UCSD-AML1 (cell line): ENCODE measurements around the gene STK35.
"Not testable (repeated sequence)": the region's sequence is repeated elsewhere in the genome, so short reads cannot be mapped to it uniquely, and the experiment has no call there.

Experiments
- DNase-seq: peaks from one replicate; lab custom pipeline; 2025; ENCODE audit not compliant: unreplicated experiment; lab: John Stamatoyannopoulos, UW

STK35 gene

GRCh38 chr20:2156666-2157624 lies 55.3 kb downstream of the STK35 start:
- DNase-seq: no peak

GRCh38 chr20:2162125-2162822 lies 60.6 kb downstream of the STK35 start:
- DNase-seq: no peak

GRCh38 chr20:2162823-2163166 lies 61.2 kb downstream of the STK35 start:
- no peak for DNase-seq

GRCh38 chr20:2163312-2163711 lies 61.7 kb downstream of the STK35 start:
- DNase-seq: no peak

GRCh38 chr20:2163757-2164156 lies 62.1 kb downstream of the STK35 start:
- no peak for DNase-seq

GRCh38 chr20:2164421-2164820 lies 62.8 kb downstream of the STK35 start:
- no peak for DNase-seq

- no peak for DNase-seq
Observed at GRCh38 chr20:2164966-2165365, 63.3 kb downstream of the STK35 start.

- DNase-seq: no peak
Observed at GRCh38 chr20:2165871-2166270, 64.2 kb downstream of the STK35 start.

GRCh38 chr20:2167112-2167511 lies 65.5 kb downstream of the STK35 start:
- no peak for DNase-seq

GRCh38 chr20:2168946-2169345 lies 67.3 kb downstream of the STK35 start:
- no peak for DNase-seq

- no peak for DNase-seq
Observed at GRCh38 chr20:2169456-2170088, 67.9 kb downstream of the STK35 start.

GRCh38 chr20:2170404-2170803 lies 68.8 kb downstream of the STK35 start:
- DNase-seq: no peak

GRCh38 chr20:2171266-2171790 lies 69.7 kb downstream of the STK35 start:
- peak; percentile 34 for DNase-seq

- not testable (repeated sequence) for DNase-seq
Observed at GRCh38 chr20:2171840-2172239, 70.2 kb downstream of the STK35 start.

GRCh38 chr20:2172305-2173175 lies 70.9 kb downstream of the STK35 start:
- peak; percentile 60 for DNase-seq

GRCh38 chr20:2173186-2173585 lies 71.6 kb downstream of the STK35 start:
- DNase-seq: no peak

GRCh38 chr20:2174067-2174466 lies 72.4 kb downstream of the STK35 start:
- no peak for DNase-seq

- DNase-seq: no peak
Observed at GRCh38 chr20:2176946-2177345, 75.3 kb downstream of the STK35 start.

GRCh38 chr20:2178318-2179232 lies 76.9 kb downstream of the STK35 start:
- DNase-seq: peak; percentile 52

GRCh38 chr20:2179233-2179580 lies 77.6 kb downstream of the STK35 start:
- no peak for DNase-seq
